HCT116 (cell line): Measurements from ENCODE around the gene AS3MT.

Experiments used
- EGR1 ChIP-seq: IDR thresholded peaks from 2 replicates; pipeline ENCODE4 v1.6.1; 2012; ENCODE audit warnings: low read depth
- EZH2 ChIP-seq: fragments of 200-600 bp; sonication (generic); IDR thresholded peaks from 2 replicates; pipeline ENCODE4 v1.6.1; 2017; ENCODE audit warnings: antibody characterized with exemption, mixed run types
- POLR2AphosphoS5 ChIP-seq: IDR thresholded peaks from 2 replicates; pipeline ENCODE4 v1.6.1; 2011; ENCODE audit warnings: mild to moderate bottlenecking, low read depth, low read length, moderate library complexity
- SRF ChIP-seq: IDR thresholded peaks from 2 replicates; pipeline ENCODE4 v1.6.1; 2012; ENCODE audit warnings: low read depth
- TF ChIP-seq, protein P1 (sequence below), 3 experiments: fragments of 200-600 bp in 1 of 3; sonication (generic) in 1 of 3; IDR thresholded peaks in 2 of 3; conservative IDR thresholded peaks in 1 of 3; 2 replicates each; pipeline ENCODE4 v1.5.1; 2012 to 2017; ENCODE audit warnings: low read depth in 2 of 3, low read length in 2 of 3, antibody characterized with exemption in 1 of 3, borderline replicate concordance in 1 of 3, control low read depth in 1 of 3, mild to moderate bottlenecking in 1 of 3, mixed read lengths in 1 of 3, mixed run types in 1 of 3, moderate library complexity in 1 of 3; ENCODE audit not compliant: insufficient read depth in 1 of 3
- TF ChIP-seq, protein P2 (sequence below): IDR thresholded peaks from 2 replicates; pipeline ENCODE4 v1.6.1; 2011; ENCODE audit warnings: mild to moderate bottlenecking, low read length, moderate library complexity; ENCODE audit not compliant: insufficient replicate concordance; ENCODE audit errors: extremely low read depth

DNA sequence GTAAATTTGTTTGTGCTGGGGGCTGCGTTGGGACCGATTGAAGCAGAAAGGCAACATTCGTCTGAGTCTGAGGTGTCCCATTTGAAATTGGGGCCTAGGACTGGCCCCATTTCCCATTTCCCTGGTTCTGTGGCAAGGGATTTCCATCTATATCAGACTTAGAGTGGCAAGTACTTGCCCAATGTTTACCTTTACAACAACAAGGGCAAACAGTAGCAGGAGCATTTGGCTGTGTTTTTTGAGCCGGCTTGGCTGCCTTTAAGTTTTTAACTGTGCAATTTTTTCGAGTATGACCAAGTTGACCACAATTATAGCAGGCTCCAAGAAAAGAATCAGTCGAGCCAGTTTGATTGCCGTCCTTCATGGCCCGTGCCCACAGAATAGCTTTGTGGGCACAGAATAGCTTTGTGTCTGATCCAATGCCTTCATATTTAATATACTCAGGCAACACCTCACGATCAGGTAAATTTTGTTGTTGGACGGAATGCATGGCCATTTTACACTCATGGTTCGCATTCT lies 27.4 kb upstream of the AS3MT start:
- TF ChIP-seq, protein P1, sequence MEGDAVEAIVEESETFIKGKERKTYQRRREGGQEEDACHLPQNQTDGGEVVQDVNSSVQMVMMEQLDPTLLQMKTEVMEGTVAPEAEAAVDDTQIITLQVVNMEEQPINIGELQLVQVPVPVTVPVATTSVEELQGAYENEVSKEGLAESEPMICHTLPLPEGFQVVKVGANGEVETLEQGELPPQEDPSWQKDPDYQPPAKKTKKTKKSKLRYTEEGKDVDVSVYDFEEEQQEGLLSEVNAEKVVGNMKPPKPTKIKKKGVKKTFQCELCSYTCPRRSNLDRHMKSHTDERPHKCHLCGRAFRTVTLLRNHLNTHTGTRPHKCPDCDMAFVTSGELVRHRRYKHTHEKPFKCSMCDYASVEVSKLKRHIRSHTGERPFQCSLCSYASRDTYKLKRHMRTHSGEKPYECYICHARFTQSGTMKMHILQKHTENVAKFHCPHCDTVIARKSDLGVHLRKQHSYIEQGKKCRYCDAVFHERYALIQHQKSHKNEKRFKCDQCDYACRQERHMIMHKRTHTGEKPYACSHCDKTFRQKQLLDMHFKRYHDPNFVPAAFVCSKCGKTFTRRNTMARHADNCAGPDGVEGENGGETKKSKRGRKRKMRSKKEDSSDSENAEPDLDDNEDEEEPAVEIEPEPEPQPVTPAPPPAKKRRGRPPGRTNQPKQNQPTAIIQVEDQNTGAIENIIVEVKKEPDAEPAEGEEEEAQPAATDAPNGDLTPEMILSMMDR (IDR thresholded peaks at IDR 0.05 in 2 of 3, conservative IDR thresholded peaks at IDR 0.05 in 1 of 3; ENCODE audit: borderline replicate concordance in 1 of 3, insufficient read depth in 1 of 3, low read depth in 2 of 3, low read length in 2 of 3), result no peak
- no peak for TF ChIP-seq POLR2AphosphoS5
- TF ChIP-seq, protein P2, sequence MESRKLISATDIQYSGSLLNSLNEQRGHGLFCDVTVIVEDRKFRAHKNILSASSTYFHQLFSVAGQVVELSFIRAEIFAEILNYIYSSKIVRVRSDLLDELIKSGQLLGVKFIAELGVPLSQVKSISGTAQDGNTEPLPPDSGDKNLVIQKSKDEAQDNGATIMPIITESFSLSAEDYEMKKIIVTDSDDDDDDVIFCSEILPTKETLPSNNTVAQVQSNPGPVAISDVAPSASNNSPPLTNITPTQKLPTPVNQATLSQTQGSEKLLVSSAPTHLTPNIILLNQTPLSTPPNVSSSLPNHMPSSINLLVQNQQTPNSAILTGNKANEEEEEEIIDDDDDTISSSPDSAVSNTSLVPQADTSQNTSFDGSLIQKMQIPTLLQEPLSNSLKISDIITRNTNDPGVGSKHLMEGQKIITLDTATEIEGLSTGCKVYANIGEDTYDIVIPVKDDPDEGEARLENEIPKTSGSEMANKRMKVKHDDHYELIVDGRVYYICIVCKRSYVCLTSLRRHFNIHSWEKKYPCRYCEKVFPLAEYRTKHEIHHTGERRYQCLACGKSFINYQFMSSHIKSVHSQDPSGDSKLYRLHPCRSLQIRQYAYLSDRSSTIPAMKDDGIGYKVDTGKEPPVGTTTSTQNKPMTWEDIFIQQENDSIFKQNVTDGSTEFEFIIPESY, result no peak
- no peak for TF ChIP-seq EGR1
- no peak for TF ChIP-seq EZH2
- no peak for TF ChIP-seq SRF
